Ascending aorta (tissue), 2 donors: ENCODE results near the gene SYT8. TPM values are rescaled to one million over a fixed set of nuclear protein-coding genes. Genes with fewer than 3 reads are reported as not detected.
A peak's percentile ranks its signal among the peaks of the same experiment; 100 is the strongest.

Source experiments
- DNase-seq, 2 donors: peaks; one replicate each; pipeline ENCODE4 v3.0.0-alpha.2; 2019; ENCODE audit warnings: low spot score in 2 of 2
- H3K27ac ChIP-seq, 2 donors: fragments of 200-600 bp; sonication (generic); one replicate each; pipeline ENCODE4 v1.5.1; 2016 to 2017; ENCODE audit warnings: mild to moderate bottlenecking in 1 of 2
- H3K27me3 ChIP-seq: fragments of 200-600 bp; sonication (generic); one replicate; pipeline ENCODE4 v1.5.1; 2017
- H3K36me3 ChIP-seq, 2 donors: fragments of 200-600 bp; sonication (generic); one replicate each; pipeline ENCODE4 v1.5.1; 2016
- H3K4me1 ChIP-seq, 2 donors: fragments of 200-600 bp; sonication (generic); one replicate each; pipeline ENCODE4 v1.5.1; 2016 to 2017; ENCODE audit warnings: mild to moderate bottlenecking in 1 of 2
- H3K4me3 ChIP-seq, 2 donors: fragments of 200-600 bp; sonication (generic); one replicate each; pipeline ENCODE4 v1.5.1; 2016 to 2017; ENCODE audit warnings: mild to moderate bottlenecking in 1 of 2
- H3K9me3 ChIP-seq, 2 donors: fragments of 200-600 bp; sonication (generic); one replicate each; pipeline ENCODE4 v1.5.1; 2016
- intact Hi-C: fragments of 100-400 bp; cut with DNase I; formaldehyde crosslinking; loops from one replicate; pipeline ENCODE4 v1.15.1; 2023
- total RNA-seq: library from RNA; depleted of rRNA; stranded (reverse); fragments of >200 nt; gene quantifications from one replicate; pipeline ENCODE4 v1.1.0, GENCODE V29; 2016
- TF ChIP-seq, protein P1 (sequence below), 3 experiments: fragments of 200-600 bp in 2 of 3; fragments of 450-650 bp in 1 of 3; sonication (generic) in 2 of 3; IDR thresholded peaks; one replicate each; pipeline ENCODE4 v1.5.1; 2016 to 2019; ENCODE audit warnings: antibody characterized with exemption in 3 of 3, mild to moderate bottlenecking in 1 of 3, moderate library complexity in 1 of 3

Gene SYT8
- total RNA-seq, 1 donor from 2014 or later: not detected

DNA sequence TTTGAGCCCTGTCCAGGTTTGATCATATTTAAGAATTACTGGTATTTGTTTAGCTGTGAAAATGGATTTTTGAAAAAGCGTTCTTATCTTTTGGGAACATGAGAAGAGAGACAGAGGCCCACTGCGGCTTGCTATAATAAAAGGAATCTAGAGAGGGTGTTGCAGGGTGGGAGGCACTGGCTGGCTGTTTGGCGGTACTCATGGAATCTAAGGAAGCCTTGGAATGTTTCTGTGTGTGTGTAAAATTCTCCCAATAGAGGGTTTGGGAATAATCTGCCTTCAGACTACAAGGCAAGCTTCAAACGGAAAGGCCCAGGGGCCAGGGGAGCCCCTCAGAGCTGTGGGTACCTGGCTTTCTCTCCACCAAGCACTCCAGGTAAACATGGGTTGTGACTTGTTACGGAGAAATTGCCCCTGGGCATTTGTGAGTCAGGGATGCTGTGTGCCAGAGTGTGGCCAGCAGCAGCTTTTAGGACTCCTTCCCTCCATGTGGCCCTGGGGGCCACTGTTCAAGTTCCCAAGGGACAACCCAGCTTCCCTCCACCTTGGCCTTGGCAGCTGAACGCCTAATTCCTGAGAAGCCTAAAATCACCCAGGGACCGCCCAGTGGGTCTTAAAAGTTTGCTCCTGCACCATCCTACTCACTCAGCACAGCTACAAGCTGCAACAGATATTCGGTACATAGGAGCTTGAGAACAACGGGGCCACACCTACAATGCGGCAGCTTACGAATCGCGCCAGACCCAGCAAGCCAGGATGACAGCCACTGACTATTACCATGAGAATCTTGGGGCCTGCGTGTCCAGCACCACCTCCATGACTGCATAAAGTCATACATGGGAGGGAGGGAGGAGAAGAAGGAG, 14.1 kb upstream of the SYT8 start:
- Histone ChIP-seq H3K4me3 (no peak overlapping the region), H3K4me1 (peaks cover 15 to 36% of the 10 kb centered on the region in 2 donors), H3K27ac (peak overlapping the region; percentile 58 to 74), H3K27me3 (no peaks in the 10 kb centered on the region), H3K36me3 (no peaks in the 10 kb centered on the region), H3K9me3 (no peaks in the 10 kb centered on the region)
- TF ChIP-seq, protein P1, sequence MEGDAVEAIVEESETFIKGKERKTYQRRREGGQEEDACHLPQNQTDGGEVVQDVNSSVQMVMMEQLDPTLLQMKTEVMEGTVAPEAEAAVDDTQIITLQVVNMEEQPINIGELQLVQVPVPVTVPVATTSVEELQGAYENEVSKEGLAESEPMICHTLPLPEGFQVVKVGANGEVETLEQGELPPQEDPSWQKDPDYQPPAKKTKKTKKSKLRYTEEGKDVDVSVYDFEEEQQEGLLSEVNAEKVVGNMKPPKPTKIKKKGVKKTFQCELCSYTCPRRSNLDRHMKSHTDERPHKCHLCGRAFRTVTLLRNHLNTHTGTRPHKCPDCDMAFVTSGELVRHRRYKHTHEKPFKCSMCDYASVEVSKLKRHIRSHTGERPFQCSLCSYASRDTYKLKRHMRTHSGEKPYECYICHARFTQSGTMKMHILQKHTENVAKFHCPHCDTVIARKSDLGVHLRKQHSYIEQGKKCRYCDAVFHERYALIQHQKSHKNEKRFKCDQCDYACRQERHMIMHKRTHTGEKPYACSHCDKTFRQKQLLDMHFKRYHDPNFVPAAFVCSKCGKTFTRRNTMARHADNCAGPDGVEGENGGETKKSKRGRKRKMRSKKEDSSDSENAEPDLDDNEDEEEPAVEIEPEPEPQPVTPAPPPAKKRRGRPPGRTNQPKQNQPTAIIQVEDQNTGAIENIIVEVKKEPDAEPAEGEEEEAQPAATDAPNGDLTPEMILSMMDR (IDR thresholded peaks at IDR 0.05): no peak
- no peak for DNase-seq
- intact Hi-C loops: loop anchor here (10.0 kb wide), 1 partner anchor 246 kb away; the partner anchor contains the start of gene DUSP8

- Histone ChIP-seq H3K27ac (no peak overlapping the region), H3K9me3 (no peaks in the 10 kb centered on the region), H3K4me3 (no peak overlapping the region), H3K27me3 (no peaks in the 10 kb centered on the region), H3K36me3 (no peaks in the 10 kb centered on the region), H3K4me1 (peaks cover 22 to 45% of the 10 kb centered on the region in 2 donors)
- no peak for DNase-seq
- intact Hi-C loops: loop anchor here (10.0 kb wide), 1 partner anchor 247 kb away; the partner anchor contains the start of gene DUSP8
- TF ChIP-seq, protein P1 (IDR thresholded peaks at IDR 0.05): no peak
Measured at GRCh38 chr11:1821562-1821961, 13.2 kb upstream of the SYT8 start.

GRCh38 chr11:1822648-1823375, 12.0 kb upstream of the SYT8 start:
- Histone ChIP-seq H3K36me3 (no peaks in the 10 kb centered on the region), H3K4me1 (peaks cover 30 to 57% of the 10 kb centered on the region in 2 donors), H3K4me3 (no peak overlapping the region), H3K27ac (peak overlapping the region; percentile 47 to 49), H3K27me3 (no peaks in the 10 kb centered on the region), H3K9me3 (no peaks in the 10 kb centered on the region)
- intact Hi-C loops: loop anchor here (10.0 kb wide), 1 partner anchor 248 kb away; the partner anchor contains the start of gene DUSP8
- TF ChIP-seq, protein P1 (IDR thresholded peaks at IDR 0.05): no peak
- no peak for DNase-seq

GRCh38 chr11:1823376-1824220, 11.2 kb upstream of the SYT8 start:
- no peaks in the 10 kb centered on the region for H3K27me3 ChIP-seq
- intact Hi-C loops: loop anchor here (10.0 kb wide), 1 partner anchor 249 kb away; the partner anchor contains the start of gene DUSP8
- H3K27ac ChIP-seq: peak overlapping the region in 1 of 2 donors; percentile 49
- TF ChIP-seq, protein P1 (IDR thresholded peaks at IDR 0.05): no peak
- DNase-seq: no peak
- no peaks in the 10 kb centered on the region for H3K9me3 ChIP-seq
- no peak overlapping the region for H3K4me3 ChIP-seq
- peaks cover 36 to 65% of the 10 kb centered on the region in 2 donors for H3K4me1 ChIP-seq
- H3K36me3 ChIP-seq: no peaks in the 10 kb centered on the region
